ENCODE results near the gene B3GAT3. TPM values are rescaled to one million over a fixed set of nuclear protein-coding genes. Genes with fewer than 3 reads are reported as not detected.
A peak's percentile ranks its signal among the peaks of the same experiment; 100 is the strongest.

B3GAT3 gene
- polyA plus RNA-seq, 1 donor from 2014 or later: 102 TPM

DNA sequence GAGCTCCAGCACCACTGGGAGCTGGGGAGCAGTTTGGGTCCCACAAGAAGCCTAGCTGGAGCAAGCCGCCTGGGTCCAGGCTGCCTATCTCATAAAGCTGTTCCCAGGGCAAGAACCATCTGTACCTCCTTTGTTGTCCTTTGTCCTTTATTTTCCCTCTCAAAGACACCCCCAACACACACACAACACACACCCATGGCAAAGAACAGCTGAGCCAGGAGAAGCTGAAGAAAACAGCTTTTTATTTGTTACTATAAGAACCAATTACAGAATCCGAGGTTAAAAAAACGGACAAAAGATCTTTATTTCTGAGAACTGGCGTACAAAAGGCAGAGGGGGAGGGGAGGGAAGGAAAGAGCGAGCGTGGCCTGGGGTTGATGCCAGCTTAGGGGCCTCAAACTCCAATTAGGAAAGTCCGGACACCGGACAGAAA, 28.8 kb downstream of the B3GAT3 start:
- no peak overlapping the region for H2AFZ ChIP-seq (ENCODE audit: low read depth, low read length)
- no peaks in the 10 kb centered on the region for H4K20me1 ChIP-seq (ENCODE audit: insufficient read depth)
- H3K9me3 ChIP-seq (ENCODE audit: low read length): no peaks in the 10 kb centered on the region
- peaks cover 7% of the 10 kb centered on the region for H3K36me3 ChIP-seq (ENCODE audit: insufficient read depth, low read length)
- H3K4me2 ChIP-seq (ENCODE audit: low read length): no peak overlapping the region
- TF ChIP-seq, protein P1, sequence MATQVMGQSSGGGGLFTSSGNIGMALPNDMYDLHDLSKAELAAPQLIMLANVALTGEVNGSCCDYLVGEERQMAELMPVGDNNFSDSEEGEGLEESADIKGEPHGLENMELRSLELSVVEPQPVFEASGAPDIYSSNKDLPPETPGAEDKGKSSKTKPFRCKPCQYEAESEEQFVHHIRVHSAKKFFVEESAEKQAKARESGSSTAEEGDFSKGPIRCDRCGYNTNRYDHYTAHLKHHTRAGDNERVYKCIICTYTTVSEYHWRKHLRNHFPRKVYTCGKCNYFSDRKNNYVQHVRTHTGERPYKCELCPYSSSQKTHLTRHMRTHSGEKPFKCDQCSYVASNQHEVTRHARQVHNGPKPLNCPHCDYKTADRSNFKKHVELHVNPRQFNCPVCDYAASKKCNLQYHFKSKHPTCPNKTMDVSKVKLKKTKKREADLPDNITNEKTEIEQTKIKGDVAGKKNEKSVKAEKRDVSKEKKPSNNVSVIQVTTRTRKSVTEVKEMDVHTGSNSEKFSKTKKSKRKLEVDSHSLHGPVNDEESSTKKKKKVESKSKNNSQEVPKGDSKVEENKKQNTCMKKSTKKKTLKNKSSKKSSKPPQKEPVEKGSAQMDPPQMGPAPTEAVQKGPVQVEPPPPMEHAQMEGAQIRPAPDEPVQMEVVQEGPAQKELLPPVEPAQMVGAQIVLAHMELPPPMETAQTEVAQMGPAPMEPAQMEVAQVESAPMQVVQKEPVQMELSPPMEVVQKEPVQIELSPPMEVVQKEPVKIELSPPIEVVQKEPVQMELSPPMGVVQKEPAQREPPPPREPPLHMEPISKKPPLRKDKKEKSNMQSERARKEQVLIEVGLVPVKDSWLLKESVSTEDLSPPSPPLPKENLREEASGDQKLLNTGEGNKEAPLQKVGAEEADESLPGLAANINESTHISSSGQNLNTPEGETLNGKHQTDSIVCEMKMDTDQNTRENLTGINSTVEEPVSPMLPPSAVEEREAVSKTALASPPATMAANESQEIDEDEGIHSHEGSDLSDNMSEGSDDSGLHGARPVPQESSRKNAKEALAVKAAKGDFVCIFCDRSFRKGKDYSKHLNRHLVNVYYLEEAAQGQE (IDR thresholded peaks at IDR 0.05; ENCODE audit: borderline replicate concordance): no peak
- TF ChIP-seq EP300 (conservative IDR thresholded peaks at IDR 0.05; ENCODE audit: poor library complexity, severe bottlenecking) (no peak), RAD21 (conservative IDR thresholded peaks at IDR 0.05) (no peak), EZH2 (IDR thresholded peaks at IDR 0.05; ENCODE audit: borderline replicate concordance, insufficient read depth, low read length, poor library complexity, severe bottlenecking) (no peak), POLR2AphosphoS5 (IDR thresholded peaks at IDR 0.05) (no peak), TAF1 (IDR thresholded peaks at IDR 0.05; ENCODE audit: low read depth) (no peak), SMC3 (conservative IDR thresholded peaks at IDR 0.05; ENCODE audit: poor library complexity) (no peak), MXI1 (conservative IDR thresholded peaks at IDR 0.05; ENCODE audit: poor library complexity, severe bottlenecking) (no peak)
- TF ChIP-seq, protein P2, sequence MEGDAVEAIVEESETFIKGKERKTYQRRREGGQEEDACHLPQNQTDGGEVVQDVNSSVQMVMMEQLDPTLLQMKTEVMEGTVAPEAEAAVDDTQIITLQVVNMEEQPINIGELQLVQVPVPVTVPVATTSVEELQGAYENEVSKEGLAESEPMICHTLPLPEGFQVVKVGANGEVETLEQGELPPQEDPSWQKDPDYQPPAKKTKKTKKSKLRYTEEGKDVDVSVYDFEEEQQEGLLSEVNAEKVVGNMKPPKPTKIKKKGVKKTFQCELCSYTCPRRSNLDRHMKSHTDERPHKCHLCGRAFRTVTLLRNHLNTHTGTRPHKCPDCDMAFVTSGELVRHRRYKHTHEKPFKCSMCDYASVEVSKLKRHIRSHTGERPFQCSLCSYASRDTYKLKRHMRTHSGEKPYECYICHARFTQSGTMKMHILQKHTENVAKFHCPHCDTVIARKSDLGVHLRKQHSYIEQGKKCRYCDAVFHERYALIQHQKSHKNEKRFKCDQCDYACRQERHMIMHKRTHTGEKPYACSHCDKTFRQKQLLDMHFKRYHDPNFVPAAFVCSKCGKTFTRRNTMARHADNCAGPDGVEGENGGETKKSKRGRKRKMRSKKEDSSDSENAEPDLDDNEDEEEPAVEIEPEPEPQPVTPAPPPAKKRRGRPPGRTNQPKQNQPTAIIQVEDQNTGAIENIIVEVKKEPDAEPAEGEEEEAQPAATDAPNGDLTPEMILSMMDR (IDR thresholded peaks at IDR 0.05; ENCODE audit: poor library complexity, severe bottlenecking): no peak
- no peaks in the 10 kb centered on the region for H3K27me3 ChIP-seq (ENCODE audit: insufficient read depth, low read depth, low read length)
- H3K27ac ChIP-seq (ENCODE audit: low read length): peak overlapping the region; percentile 96
- peaks cover 7% of the 10 kb centered on the region for H3F3A ChIP-seq (ENCODE audit: insufficient read depth, low read length, poor library complexity, severe bottlenecking)
- peaks cover 12% of the 10 kb centered on the region for H3K79me2 ChIP-seq (replicated peaks; ENCODE audit: insufficient read depth, low read length)
- H3K9me2 ChIP-seq (ENCODE audit: insufficient read depth, low read length): no peaks in the 10 kb centered on the region
- peak overlapping the region; percentile 81 for H3K4me3 ChIP-seq (ENCODE audit: low read length)
- peak overlapping the region; percentile 94 for H3K9ac ChIP-seq (ENCODE audit: low read length)

DNA sequence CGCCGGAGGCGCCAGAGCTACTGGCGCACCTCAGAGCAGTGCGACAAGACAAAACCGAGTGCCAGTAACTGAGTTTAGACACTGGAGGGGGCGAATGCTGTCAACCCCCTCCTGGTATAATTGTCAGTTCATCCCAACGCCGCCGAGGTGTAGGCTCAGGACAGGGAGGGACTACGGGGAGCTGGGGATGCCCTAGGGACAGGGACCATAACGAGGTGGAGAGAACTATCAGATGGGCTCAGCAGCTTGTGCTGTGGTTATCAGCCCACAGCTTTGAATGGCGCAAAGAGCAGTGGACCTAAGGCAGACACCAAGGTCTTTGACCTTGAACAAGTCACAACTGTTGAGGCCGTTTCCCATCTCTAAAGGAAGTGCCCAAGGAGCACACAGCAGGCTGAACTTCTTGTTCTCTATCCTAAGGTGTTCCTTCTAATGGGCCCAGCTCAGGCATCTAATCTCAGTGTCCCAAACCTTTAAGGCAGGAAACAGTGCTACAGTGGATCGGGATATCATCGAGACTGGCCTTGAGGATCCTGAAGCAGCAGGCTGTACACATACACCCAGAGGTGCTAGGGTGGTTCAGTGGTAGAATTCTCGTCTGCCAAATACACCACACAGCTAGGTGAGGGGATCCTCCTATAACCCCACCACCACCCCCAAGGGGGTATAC, 29.5 kb downstream of the B3GAT3 start:
- peaks cover 11% of the 10 kb centered on the region for H3K79me2 ChIP-seq (replicated peaks; ENCODE audit: insufficient read depth, low read length)
- peak overlapping the region; percentile 81 for H3K4me3 ChIP-seq (ENCODE audit: low read length)
- TF ChIP-seq TAF1 (IDR thresholded peaks at IDR 0.05; ENCODE audit: low read depth) (no peak), RAD21 (conservative IDR thresholded peaks at IDR 0.05) (no peak), MXI1 (conservative IDR thresholded peaks at IDR 0.05; ENCODE audit: poor library complexity, severe bottlenecking) (no peak), SMC3 (conservative IDR thresholded peaks at IDR 0.05; ENCODE audit: poor library complexity) (no peak), POLR2AphosphoS5 (IDR thresholded peaks at IDR 0.05) (no peak)
- TF ChIP-seq, protein P2 (IDR thresholded peaks at IDR 0.05; ENCODE audit: poor library complexity, severe bottlenecking): peak; percentile 12
- TF ChIP-seq, protein P1 (IDR thresholded peaks at IDR 0.05; ENCODE audit: borderline replicate concordance): no peak
- peaks cover 7% of the 10 kb centered on the region for H3K36me3 ChIP-seq (ENCODE audit: insufficient read depth, low read length)
- no peaks in the 10 kb centered on the region for H3K9me2 ChIP-seq (ENCODE audit: insufficient read depth, low read length)
- peak overlapping the region; percentile 82 for H3K4me2 ChIP-seq (ENCODE audit: low read length)
- peak overlapping the region; percentile 96 for H3K27ac ChIP-seq (ENCODE audit: low read length)
- H4K20me1 ChIP-seq (ENCODE audit: insufficient read depth): no peaks in the 10 kb centered on the region
- H3K9me3 ChIP-seq (ENCODE audit: low read length): no peaks in the 10 kb centered on the region
- H3K9ac ChIP-seq (ENCODE audit: low read length): peak overlapping the region; percentile 94
- peak overlapping the region; percentile 67 for H2AFZ ChIP-seq (ENCODE audit: low read depth, low read length)
- no peaks in the 10 kb centered on the region for H3K27me3 ChIP-seq (ENCODE audit: insufficient read depth, low read depth, low read length)
- peaks cover 7% of the 10 kb centered on the region for H3F3A ChIP-seq (ENCODE audit: insufficient read depth, low read length, poor library complexity, severe bottlenecking)
